Thyroid gland (tissue), 4 donors: Measurements from ENCODE around the gene TGM2.

Experiments
- POLR2A ChIP-seq, 2 donors: fragments of 450-650 bp; IDR thresholded peaks; one replicate each; pipeline ENCODE4 v1.6.1; 2017; ENCODE audit warnings: antibody characterized with exemption in 2 of 2, mild to moderate bottlenecking in 2 of 2, moderate library complexity in 1 of 2
- TF ChIP-seq, protein P1 (sequence below), 6 experiments: fragments of 200-600 bp in 3 of 6; fragments of 450-650 bp in 3 of 6; sonication (generic) in 3 of 6; IDR thresholded peaks; one replicate each; pipeline ENCODE4 v1.5.1; 2016 to 2019; ENCODE audit warnings: antibody characterized with exemption in 6 of 6, mild to moderate bottlenecking in 2 of 6, inconsistent platforms in 1 of 6, moderate library complexity in 1 of 6

DNA sequence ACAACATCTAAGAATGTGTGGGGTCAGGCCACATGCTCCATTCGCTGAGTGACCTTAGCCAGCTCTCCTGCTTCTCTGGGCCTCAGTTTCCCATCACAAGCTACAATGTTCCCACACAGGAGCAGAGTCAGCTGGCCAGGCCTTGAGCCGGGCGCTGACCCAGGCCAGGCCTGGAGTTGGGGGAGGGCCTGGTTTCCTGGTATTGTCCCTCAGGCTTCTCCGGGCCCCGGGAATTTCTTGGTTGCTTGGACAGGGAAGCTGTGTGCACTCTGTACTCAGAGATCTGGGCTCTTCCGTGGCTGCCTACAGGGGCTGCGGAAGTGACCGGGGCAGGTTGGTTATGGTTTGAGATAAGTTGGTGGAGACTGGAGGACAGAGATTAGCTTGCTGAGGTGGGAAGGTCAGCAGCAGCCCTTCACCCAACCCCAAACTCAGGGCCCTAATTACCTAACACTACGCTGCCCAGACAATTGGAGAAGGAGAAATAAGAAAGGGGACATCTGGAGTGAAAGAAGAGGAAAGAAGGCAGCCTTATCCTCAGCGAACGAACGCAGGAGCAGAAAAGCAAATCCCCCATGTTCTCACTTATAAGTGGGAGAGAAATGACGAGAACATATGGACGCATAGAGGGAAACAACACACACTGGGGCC, 6.2 kb downstream of the TGM2 start:
- TF ChIP-seq, protein P1, sequence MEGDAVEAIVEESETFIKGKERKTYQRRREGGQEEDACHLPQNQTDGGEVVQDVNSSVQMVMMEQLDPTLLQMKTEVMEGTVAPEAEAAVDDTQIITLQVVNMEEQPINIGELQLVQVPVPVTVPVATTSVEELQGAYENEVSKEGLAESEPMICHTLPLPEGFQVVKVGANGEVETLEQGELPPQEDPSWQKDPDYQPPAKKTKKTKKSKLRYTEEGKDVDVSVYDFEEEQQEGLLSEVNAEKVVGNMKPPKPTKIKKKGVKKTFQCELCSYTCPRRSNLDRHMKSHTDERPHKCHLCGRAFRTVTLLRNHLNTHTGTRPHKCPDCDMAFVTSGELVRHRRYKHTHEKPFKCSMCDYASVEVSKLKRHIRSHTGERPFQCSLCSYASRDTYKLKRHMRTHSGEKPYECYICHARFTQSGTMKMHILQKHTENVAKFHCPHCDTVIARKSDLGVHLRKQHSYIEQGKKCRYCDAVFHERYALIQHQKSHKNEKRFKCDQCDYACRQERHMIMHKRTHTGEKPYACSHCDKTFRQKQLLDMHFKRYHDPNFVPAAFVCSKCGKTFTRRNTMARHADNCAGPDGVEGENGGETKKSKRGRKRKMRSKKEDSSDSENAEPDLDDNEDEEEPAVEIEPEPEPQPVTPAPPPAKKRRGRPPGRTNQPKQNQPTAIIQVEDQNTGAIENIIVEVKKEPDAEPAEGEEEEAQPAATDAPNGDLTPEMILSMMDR (IDR thresholded peaks at IDR 0.05): no peak
- TF ChIP-seq POLR2A (IDR thresholded peaks at IDR 0.05): no peak
